ENCODE results near the gene FMR1.

The FMR1 gene

GRCh38 chrX:147911192-147912022, at the start of gene FMR1:
Gene FMR1 (plus strand): TSS chrX:147911919. CDS start chrX:147912180, 261 bp downstream.
- H3K27me3 ChIP-seq: no peaks in the 10 kb centered on the region
- peaks cover 9 to 20% of the 10 kb centered on the region in 2 experiments for H3K4me1 ChIP-seq (ENCODE audit: control insufficient read depth in 1 of 2, insufficient read depth in 1 of 2, low read depth in 1 of 2, low read length in 1 of 2)
- H3K27ac ChIP-seq: peak within 1 kb of the TSS; percentile 93
- H3K9me3 ChIP-seq: no peaks in the 10 kb centered on the region
- H3K4me3 ChIP-seq (ENCODE audit: low read depth in 1 of 2, low read length in 1 of 2): peak within 1 kb of the TSS; percentile 74 to 77
- TF ChIP-seq CTCF (IDR thresholded peaks at IDR 0.05): no peak
- H3K36me3 ChIP-seq: no peaks in the 10 kb centered on the region

- Histone ChIP-seq H3K4me3 (ENCODE audit: low read depth in 1 of 2, low read length in 1 of 2) (no peak overlapping the region), H3K36me3 (no peaks in the 10 kb centered on the region), H3K4me1 (ENCODE audit: control insufficient read depth in 1 of 2, insufficient read depth in 1 of 2, low read depth in 1 of 2, low read length in 1 of 2) (no peaks in the 10 kb centered on the region), H3K27me3 (no peaks in the 10 kb centered on the region), H3K27ac (no peak overlapping the region), H3K9me3 (no peaks in the 10 kb centered on the region)
- no peak for TF ChIP-seq CTCF (IDR thresholded peaks at IDR 0.05)
Measured at GRCh38 chrX:147875866-147876596, 35.7 kb upstream of the FMR1 start.

GRCh38 chrX:147876849-147877646, 34.7 kb upstream of the FMR1 start:
- H3K4me1 ChIP-seq (ENCODE audit: control insufficient read depth in 1 of 2, insufficient read depth in 1 of 2, low read depth in 1 of 2, low read length in 1 of 2): no peaks in the 10 kb centered on the region
- no peak for TF ChIP-seq CTCF (IDR thresholded peaks at IDR 0.05)
- no peaks in the 10 kb centered on the region for H3K36me3 ChIP-seq
- H3K27me3 ChIP-seq: no peaks in the 10 kb centered on the region
- no peaks in the 10 kb centered on the region for H3K9me3 ChIP-seq
- H3K27ac ChIP-seq: no peak overlapping the region
- H3K4me3 ChIP-seq (ENCODE audit: low read depth in 1 of 2, low read length in 1 of 2): no peak overlapping the region

DNA sequence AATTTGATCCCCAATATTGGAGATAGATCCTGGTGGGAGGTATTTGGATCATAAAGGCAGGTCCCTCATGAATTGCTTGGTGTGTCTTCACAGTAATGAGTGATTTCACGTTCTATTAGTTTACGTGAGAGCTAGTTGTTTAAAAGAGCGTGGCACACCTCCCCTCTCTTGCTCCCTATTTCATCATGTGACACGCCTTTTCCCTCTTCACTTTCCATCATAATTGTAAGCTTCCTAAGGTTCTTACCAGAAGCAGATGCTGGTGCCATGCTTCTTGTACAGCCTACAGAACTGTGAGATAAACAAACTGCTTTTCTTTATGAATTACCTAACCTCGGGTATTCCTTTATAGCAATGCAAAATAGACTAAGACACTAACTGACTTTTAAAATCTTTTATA, 34.0 kb upstream of the FMR1 start:
- H3K36me3 ChIP-seq: no peaks in the 10 kb centered on the region
- no peak overlapping the region for H3K27ac ChIP-seq
- H3K4me1 ChIP-seq (ENCODE audit: control insufficient read depth in 1 of 2, insufficient read depth in 1 of 2, low read depth in 1 of 2, low read length in 1 of 2): no peaks in the 10 kb centered on the region
- H3K4me3 ChIP-seq (ENCODE audit: low read depth in 1 of 2, low read length in 1 of 2): no peak overlapping the region
- no peak for TF ChIP-seq CTCF (IDR thresholded peaks at IDR 0.05)
- H3K9me3 ChIP-seq: no peaks in the 10 kb centered on the region
- no peaks in the 10 kb centered on the region for H3K27me3 ChIP-seq

- Histone ChIP-seq H3K27ac (no peak overlapping the region), H3K4me3 (ENCODE audit: low read depth in 1 of 2, low read length in 1 of 2) (no peak overlapping the region), H3K27me3 (no peaks in the 10 kb centered on the region), H3K36me3 (no peaks in the 10 kb centered on the region), H3K4me1 (ENCODE audit: control insufficient read depth in 1 of 2, insufficient read depth in 1 of 2, low read depth in 1 of 2, low read length in 1 of 2) (no peaks in the 10 kb centered on the region), H3K9me3 (no peaks in the 10 kb centered on the region)
- TF ChIP-seq CTCF (IDR thresholded peaks at IDR 0.05): no peak
Measured at GRCh38 chrX:147884958-147885357, 26.8 kb upstream of the FMR1 start.

Data from neutrophil (primary cell).